Tibial artery (tissue), 4 donors: ENCODE results near the gene GCGR.

Source experiments
- DNase-seq, 2 donors: peaks; one replicate each; pipeline ENCODE4 v3.0.0-alpha.2; 2019
- H3K27ac ChIP-seq, 2 donors: fragments of 200-600 bp; sonication (generic) in 1 of 2; 1 replicate in 1 of 2; 2 replicates in 1 of 2; pipeline ENCODE4 v1.5.1; 2018 to 2019; ENCODE audit warnings: mild to moderate bottlenecking in 1 of 2
- H3K27me3 ChIP-seq, 2 donors: fragments of 200-600 bp; sonication (generic) in 1 of 2; one replicate each; pipeline versions ENCODE4 v1.5.1 to v1.6.0; 2016 to 2019
- H3K36me3 ChIP-seq, 3 donors: fragments of 200-600 bp; sonication (generic) in 2 of 3; one replicate each; pipeline ENCODE4 v1.5.1; 2016 to 2019; ENCODE audit warnings: mild to moderate bottlenecking in 2 of 3
- H3K4me1 ChIP-seq, 4 donors: fragments of 200-600 bp; sonication (generic) in 2 of 4; 1 replicate in 3 of 4; 2 replicates in 1 of 4; pipeline ENCODE4 v1.5.1; 2016 to 2019
- H3K4me3 ChIP-seq, 2 donors: fragments of 200-600 bp; sonication (generic) in 1 of 2; 1 replicate in 1 of 2; 2 replicates in 1 of 2; pipeline ENCODE4 v1.5.1; 2018 to 2019; ENCODE audit warnings: mild to moderate bottlenecking in 2 of 2
- H3K9me3 ChIP-seq, 3 donors: fragments of 200-600 bp; sonication (generic) in 1 of 3; one replicate each; pipeline ENCODE4 v1.5.1; 2016 to 2019
- CTCF ChIP-seq, 2 experiments: fragments of 200-600 bp in 1 of 2; fragments of 450-650 bp in 1 of 2; IDR thresholded peaks; one replicate each; pipeline ENCODE4 v1.5.1; 2017 to 2019; ENCODE audit warnings: antibody characterized with exemption in 2 of 2, mild to moderate bottlenecking in 1 of 2, moderate library complexity in 1 of 2
- intact Hi-C: fragments of 100-400 bp; cut with DNase I; formaldehyde crosslinking; loops from one replicate; pipeline ENCODE4 v1.15.0; 2023; ENCODE audit warnings: low total_unique reads

GCGR gene

GRCh38 chr17:81824595-81824994 is 20.6 kb downstream of the GCGR start:
- intact Hi-C loops, result no loop called here
- Histone ChIP-seq H3K4me1 (peaks cover 0 to 26% (median 19%) of the 10 kb centered on the region in 4 donors), H3K27me3 (peaks cover 0 to 4% of the 10 kb centered on the region in 2 donors), H3K9me3 (no peaks in the 10 kb centered on the region), H3K36me3 (peaks cover 4 to 37% (median 28%) of the 10 kb centered on the region in 3 donors), H3K4me3 (no peak overlapping the region), H3K27ac (no peak overlapping the region)
- TF ChIP-seq CTCF (IDR thresholded peaks at IDR 0.05), result no peak
- DNase-seq, result no peak

- peaks cover 0 to 33% (median 19%) of the 10 kb centered on the region in 4 donors for H3K4me1 ChIP-seq
- TF ChIP-seq CTCF (IDR thresholded peaks at IDR 0.05), result no peak
- no peak for DNase-seq
- H3K27ac ChIP-seq, result no peak overlapping the region
- intact Hi-C loops, result no loop called here
- H3K4me3 ChIP-seq, result no peak overlapping the region
- no peaks in the 10 kb centered on the region for H3K9me3 ChIP-seq
- no peaks in the 10 kb centered on the region for H3K27me3 ChIP-seq
- H3K36me3 ChIP-seq, result peaks cover 4 to 37% (median 32%) of the 10 kb centered on the region in 3 donors
Observed at GRCh38 chr17:81825841-81826466, 22.0 kb downstream of the GCGR start.

- no peak overlapping the region for H3K4me3 ChIP-seq
- no peak overlapping the region for H3K27ac ChIP-seq
- intact Hi-C loops, result no loop called here
- H3K9me3 ChIP-seq, result no peaks in the 10 kb centered on the region
- DNase-seq, result no peak
- no peak for TF ChIP-seq CTCF (IDR thresholded peaks at IDR 0.05)
- H3K27me3 ChIP-seq, result no peaks in the 10 kb centered on the region
- H3K4me1 ChIP-seq, result peaks cover 0 to 27% (median 21%) of the 10 kb centered on the region in 4 donors
- H3K36me3 ChIP-seq, result peaks cover 4 to 21% (median 18%) of the 10 kb centered on the region in 3 donors
Observed at GRCh38 chr17:81828656-81829055, 24.7 kb downstream of the GCGR start.

GRCh38 chr17:81829858-81830257 is 25.9 kb downstream of the GCGR start:
- H3K27me3 ChIP-seq, result no peaks in the 10 kb centered on the region
- no peak overlapping the region for H3K27ac ChIP-seq
- peaks cover 0 to 32% (median 25%) of the 10 kb centered on the region in 4 donors for H3K4me1 ChIP-seq
- DNase-seq, result no peak
- intact Hi-C loops, result no loop called here
- TF ChIP-seq CTCF (IDR thresholded peaks at IDR 0.05), result no peak
- H3K4me3 ChIP-seq, result no peak overlapping the region
- H3K9me3 ChIP-seq, result no peaks in the 10 kb centered on the region
- H3K36me3 ChIP-seq, result peaks cover 0 to 9% (median 6%) of the 10 kb centered on the region in 3 donors

- H3K9me3 ChIP-seq, result no peaks in the 10 kb centered on the region
- intact Hi-C loops, result no loop called here
- H3K27me3 ChIP-seq, result no peaks in the 10 kb centered on the region
- DNase-seq, result no peak
- H3K36me3 ChIP-seq, result peaks cover 0 to 5% (median 0%) of the 10 kb centered on the region in 3 donors
- peak overlapping the region; percentile 91 to 96 for H3K27ac ChIP-seq
- peak overlapping the region; percentile 69 to 85 for H3K4me3 ChIP-seq
- TF ChIP-seq CTCF (IDR thresholded peaks at IDR 0.05), result no peak
- peaks cover 0 to 32% (median 25%) of the 10 kb centered on the region in 4 donors for H3K4me1 ChIP-seq
Observed at GRCh38 chr17:81831563-81831956, 27.6 kb downstream of the GCGR start.
